Lung (tissue), 12 donors: ENCODE data around the gene FARSA. TPM values are rescaled to one million over a fixed set of nuclear protein-coding genes. Genes with fewer than 3 reads are reported as not detected.
A peak's percentile ranks its signal among the peaks of the same experiment; 100 is the strongest.

Experiments used
- ATAC-seq: fragments of 200-7000 bp; cut with Tn5 transposase; one replicate; pipeline ENCODE4 v1.9.1; 2020; ENCODE audit warnings: moderate number of reproducible peaks; ENCODE audit not compliant: insufficient read depth, low FRiP score
- DNase-seq, 3 donors: peaks; one replicate each; pipeline ENCODE4 v3.0.0-alpha.2; 2013 to 2017
- H3K27ac ChIP-seq, 2 donors: one replicate each; pipeline ENCODE4 v1.5.1; 2013; ENCODE audit warnings: mild to moderate bottlenecking in 2 of 2, moderate library complexity in 2 of 2, control low read depth in 1 of 2, inconsistent platforms in 1 of 2, low read depth in 1 of 2, low read length in 1 of 2
- H3K27me3 ChIP-seq, 3 donors: one replicate each; pipeline ENCODE4 v1.5.1; 2013; ENCODE audit warnings: low read length in 2 of 3; ENCODE audit not compliant: control insufficient read depth in 3 of 3, insufficient read depth in 3 of 3
- H3K36me3 ChIP-seq, 4 donors: one replicate each; pipeline ENCODE4 v1.5.1; 2013; ENCODE audit warnings: low read length in 4 of 4, mild to moderate bottlenecking in 1 of 4, moderate library complexity in 1 of 4; ENCODE audit not compliant: control insufficient read depth in 4 of 4, insufficient read depth in 4 of 4
- H3K4me1 ChIP-seq, 5 donors: one replicate each; pipeline ENCODE4 v1.5.1; 2013; ENCODE audit warnings: low read length in 5 of 5, mild to moderate bottlenecking in 2 of 5, moderate library complexity in 1 of 5; ENCODE audit not compliant: control insufficient read depth in 5 of 5, insufficient read depth in 5 of 5
- H3K4me3 ChIP-seq: one replicate; pipeline ENCODE4 v1.5.1; 2013; ENCODE audit warnings: mild to moderate bottlenecking, control low read depth, moderate library complexity
- H3K9ac ChIP-seq, 2 donors: one replicate each; pipeline ENCODE4 v1.5.1; 2013; ENCODE audit warnings: low read length in 2 of 2, control low read depth in 1 of 2; ENCODE audit not compliant: insufficient read depth in 1 of 2
- H3K9me3 ChIP-seq, 4 donors: one replicate each; pipeline ENCODE4 v1.5.1; 2013; ENCODE audit warnings: low read length in 3 of 4, mild to moderate bottlenecking in 1 of 4, moderate library complexity in 1 of 4; ENCODE audit not compliant: control insufficient read depth in 4 of 4, insufficient read depth in 3 of 4
- CTCF ChIP-seq: IDR thresholded peaks from 2 replicates; pipeline ENCODE4 v1.5.1; 2012; ENCODE audit warnings: mild to moderate bottlenecking; ENCODE audit errors: control extremely low read depth, extremely low read depth
- WGBS, 2 donors: extraction: QIAGEN DNeasy Blood & Tissue Kit; methylation state at CpG; one replicate each; pipeline ENCODE4 v1.1.7; 2013; 5-methylcytosine and 5-hydroxymethylcytosine counted together
- polyA plus RNA-seq, 2 donors: library from polyadenylated mRNA; stranded (reverse); fragments of 200-250 nt; gene quantifications; one replicate each; pipeline ENCODE4 v1.2.1, GENCODE V29; 2013
- total RNA-seq, 2 donors: library from RNA; depleted of rRNA in 1 of 2; stranded (reverse); fragments of >200 nt in 1 of 2; gene quantifications; one replicate each; pipeline ENCODE4 v1.2.1, GENCODE V29; 2014 to 2021
- donor health status: control.
- donor health status: control.
- donor health status: Bipolar disorder and iron deficiency.
- donor health status: healthy.
- donor health status: DM: yes; HTN: yes; CAD: no.

The FARSA gene
- total and polyA plus RNA-seq, 4 donors, result 27.8 to 72.1 (median 52.8) TPM

DNA sequence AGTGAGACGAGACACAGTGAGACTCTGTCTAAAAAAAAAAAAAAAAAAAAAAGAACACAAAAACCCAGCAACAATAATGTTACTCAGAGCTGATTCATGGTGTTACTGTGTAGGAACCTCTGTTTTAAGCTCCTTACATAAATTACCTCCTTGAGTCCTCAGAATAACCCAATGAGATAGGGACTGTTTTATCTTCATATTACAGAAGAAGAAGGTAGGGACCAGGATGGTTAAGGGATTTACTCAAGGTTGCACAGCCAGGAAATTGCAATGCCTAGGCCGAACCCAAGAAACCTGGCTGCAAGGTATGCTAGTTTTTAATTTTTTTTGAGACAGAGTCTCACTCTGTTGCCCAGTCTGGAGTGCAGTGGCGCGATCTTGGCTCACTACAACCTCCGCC lies 34.4 kb upstream of the FARSA start:
- Histone ChIP-seq H3K9ac (no peak overlapping the region), H3K4me3 (no peak overlapping the region), H3K9me3 (no peaks in the 10 kb centered on the region), H3K27ac (no peak overlapping the region), H3K27me3 (no peaks in the 10 kb centered on the region), H3K4me1 (peaks cover 0 to 8% (median 2%) of the 10 kb centered on the region in 5 donors), H3K36me3 (no peaks in the 10 kb centered on the region)
- no peak for TF ChIP-seq CTCF
- 94 to 95% methylated on average over 5 of the region's 5 CpGs for WGBS, 2 donors
- ATAC-seq (no peak), DNase-seq (no peak)

DNA sequence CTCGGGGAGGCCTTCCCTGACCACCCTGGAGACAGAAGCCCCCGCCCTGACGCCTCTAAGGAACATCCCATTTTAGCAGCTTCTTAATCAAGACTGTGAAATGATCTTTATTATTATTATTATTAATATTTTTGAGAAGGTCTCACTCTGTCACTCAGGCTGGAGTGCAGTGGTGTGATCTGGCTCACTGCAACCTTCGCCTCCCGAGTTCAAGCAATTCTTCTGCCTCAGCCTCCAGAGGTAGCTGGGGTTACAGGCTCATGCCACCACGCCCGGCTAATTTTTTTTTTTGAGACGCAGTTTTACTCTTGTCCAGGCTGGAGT lies 32.3 kb upstream of the FARSA start:
- peaks cover 0 to 8% (median 2%) of the 10 kb centered on the region in 5 donors for H3K4me1 ChIP-seq
- H3K27me3 ChIP-seq, result no peaks in the 10 kb centered on the region
- H3K9me3 ChIP-seq, result no peaks in the 10 kb centered on the region
- TF ChIP-seq CTCF, result no peak
- WGBS, 2 donors, result 50 to 53% methylated on average over 8 of the region's 8 CpGs
- H3K27ac ChIP-seq, result peak overlapping the region; percentile 4 to 54
- no peaks in the 10 kb centered on the region for H3K36me3 ChIP-seq
- DNase-seq (no peak), ATAC-seq (no peak)
- no peak overlapping the region for H3K4me3 ChIP-seq
- no peak overlapping the region for H3K9ac ChIP-seq

- Histone ChIP-seq H3K4me1 (peaks cover 0 to 8% (median 2%) of the 10 kb centered on the region in 5 donors), H3K9ac (peak overlapping the region in 1 of 2 donors; percentile 42), H3K27me3 (no peaks in the 10 kb centered on the region), H3K4me3 (no peak overlapping the region), H3K36me3 (no peaks in the 10 kb centered on the region), H3K27ac (peak overlapping the region; percentile 4 to 57), H3K9me3 (no peaks in the 10 kb centered on the region)
- peak; percentile 99 for TF ChIP-seq CTCF
- ATAC-seq, result peak; percentile 93
- 1% methylated on average over 34 of the region's 34 CpGs for WGBS, 2 donors
- peak; percentile 75 to 81 (median 79) for DNase-seq
Measured at GRCh38 chr19:12965017-12965811, 31.7 kb upstream of the FARSA start.
